ENCODE results near the gene BAZ1A.

GRCh38 chr14:34895277-34895676 is 20.1 kb upstream of the BAZ1A start:
- TF ChIP-seq CTCF (conservative IDR thresholded peaks at IDR 0.05) (no peak), ZFX (IDR thresholded peaks at IDR 0.05) (no peak)

Measured in C4-2B (cell line).